Umbilical cord (tissue), 2 donors: ENCODE measurements around the gene MTG1. TPM values are rescaled to one million over a fixed set of nuclear protein-coding genes. Genes with fewer than 3 reads are reported as not detected.
"Not testable (repeated sequence)": the region's sequence is repeated elsewhere in the genome, so short reads cannot be mapped to it uniquely, and the experiment has no call there.

Experiments used
- DNase-seq: peaks from one replicate; pipeline ENCODE4 v3.0.0-alpha.2; 2015; ENCODE audit warnings: low spot score
- total RNA-seq: library from RNA; depleted of rRNA; stranded (reverse); fragments of >200 nt; gene quantifications from one replicate; pipeline ENCODE4 v1.2.3, GENCODE V29; 2014; ENCODE audit warnings: low replicate concordance; ENCODE audit not compliant: insufficient read depth

MTG1 gene
- total RNA-seq, 1 donor from 2014 or later, result 40.4 TPM

DNA sequence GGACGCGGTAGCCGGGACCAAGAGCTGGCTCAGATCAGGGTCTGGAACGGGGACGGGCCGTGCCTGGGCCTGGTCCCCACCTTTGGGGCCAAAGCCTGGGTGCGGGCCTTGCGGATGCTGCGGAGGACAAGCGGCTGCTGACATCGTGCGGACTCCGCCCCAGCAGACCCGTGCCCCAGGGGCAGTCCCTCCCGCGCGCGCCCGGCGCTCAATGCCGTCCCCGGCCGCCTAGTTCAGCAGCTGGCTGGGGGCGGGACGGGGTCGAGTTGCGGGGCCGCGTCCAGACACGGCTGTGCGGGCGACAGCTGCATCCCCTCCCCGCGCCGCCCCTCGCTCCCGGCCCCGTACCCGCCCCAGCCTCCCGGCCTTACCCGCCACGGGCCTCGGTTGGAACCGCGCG lies 30.1 kb downstream of the MTG1 start:
- DNase-seq, result not testable (repeated sequence)

DNA sequence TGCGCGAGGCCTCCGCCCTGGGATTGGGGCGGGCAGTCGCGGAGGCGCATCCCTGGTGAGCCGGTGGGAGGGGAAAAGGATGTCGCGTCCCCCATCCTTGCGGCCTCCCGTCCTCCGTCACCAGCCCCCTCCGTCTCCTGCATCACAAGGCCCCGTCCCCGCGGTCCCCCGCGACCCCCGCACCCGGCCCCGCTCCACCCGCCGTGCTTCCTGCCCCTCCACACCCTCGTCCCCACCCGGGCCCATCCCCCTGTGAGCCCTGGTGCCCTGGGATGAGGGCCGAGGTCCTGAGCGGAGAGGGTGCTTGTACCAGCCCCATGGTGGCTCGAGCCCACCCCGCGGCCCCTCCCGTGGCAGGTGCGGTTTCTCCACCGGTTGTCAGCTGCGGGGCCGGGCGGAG lies 30.6 kb downstream of the MTG1 start, which contains the start of gene SPRN:
Gene SPRN (minus strand): TSS at position 25 of the 400 bp plus-strand sequence. CDS start 944 bp downstream, outside the sequence.
- not testable (repeated sequence) for DNase-seq

DNA sequence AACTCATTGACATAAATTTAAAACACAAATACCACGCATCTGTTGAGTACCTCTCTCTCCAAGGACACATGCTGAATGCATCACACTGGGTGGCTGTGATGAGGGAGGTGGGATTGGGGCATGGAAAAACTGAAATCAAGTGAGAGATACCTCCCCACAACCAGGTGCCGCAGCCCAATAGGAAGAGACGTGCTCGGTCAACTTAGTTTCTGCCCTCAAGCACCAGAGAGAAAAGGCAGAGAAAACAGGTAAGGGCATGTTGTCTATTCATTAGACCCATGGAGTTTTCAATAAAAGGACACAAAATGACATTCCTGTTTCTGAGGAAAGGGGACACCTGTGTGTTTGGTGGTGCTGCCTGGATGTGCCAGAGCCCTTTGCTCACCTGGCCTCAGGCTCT lies 35.6 kb downstream of the MTG1 start:
- not testable (repeated sequence) for DNase-seq

DNA sequence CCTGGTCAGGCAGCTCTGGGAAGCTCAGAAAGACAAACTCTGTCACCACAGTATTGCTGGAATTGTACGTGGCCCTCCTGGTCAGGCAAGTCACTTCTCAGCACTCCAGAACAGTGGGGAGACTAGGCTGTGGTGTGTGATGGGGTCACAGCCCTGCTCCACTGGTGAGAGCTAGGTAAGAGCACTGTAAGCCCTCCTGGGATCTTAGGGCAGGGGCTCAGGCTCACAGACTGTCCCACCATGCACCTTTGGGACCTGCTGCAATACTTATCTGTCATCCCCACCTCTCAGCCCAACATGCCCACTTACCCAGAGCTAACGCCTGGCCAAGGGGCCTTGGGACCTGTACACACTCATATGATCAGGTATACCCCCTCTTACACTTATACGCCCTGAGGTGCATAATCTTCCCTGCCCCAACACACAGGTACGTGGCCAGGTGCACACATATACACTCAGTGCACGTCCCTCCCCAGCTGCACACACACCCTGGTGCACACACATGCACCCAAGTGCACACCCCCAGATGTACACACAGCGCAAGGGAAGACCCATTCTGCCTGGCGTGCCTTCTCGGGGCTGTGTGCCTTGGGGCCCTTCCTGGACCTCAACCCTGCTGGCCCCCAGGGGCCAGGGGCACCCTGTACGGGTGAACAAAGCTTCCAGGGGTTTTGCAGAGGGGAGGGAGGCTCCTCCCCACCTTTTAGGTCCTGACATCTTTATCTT lies 38.1 kb downstream of the MTG1 start:
- DNase-seq, result not testable (repeated sequence)

DNA sequence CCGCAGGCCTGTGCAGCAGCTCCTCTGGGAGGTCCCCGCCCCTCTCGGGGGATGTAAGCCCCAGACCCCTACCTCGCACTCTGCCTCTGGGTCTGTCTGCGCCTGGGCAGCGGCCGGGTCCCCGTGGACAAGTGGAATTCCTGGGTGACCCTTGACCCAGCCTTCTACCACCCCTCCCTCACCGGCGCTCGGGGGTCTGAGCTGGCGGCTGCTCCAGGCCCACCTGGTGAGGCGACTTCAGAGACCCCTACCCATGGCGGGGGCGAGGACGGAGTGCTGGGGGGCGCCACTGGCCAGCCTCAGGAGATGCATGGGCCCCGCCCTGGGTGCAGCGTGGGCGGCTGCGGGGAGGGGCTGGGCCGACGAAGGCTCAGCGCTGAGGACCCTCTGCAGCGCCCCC lies 38.8 kb downstream of the MTG1 start:
- not testable (repeated sequence) for DNase-seq

DNA sequence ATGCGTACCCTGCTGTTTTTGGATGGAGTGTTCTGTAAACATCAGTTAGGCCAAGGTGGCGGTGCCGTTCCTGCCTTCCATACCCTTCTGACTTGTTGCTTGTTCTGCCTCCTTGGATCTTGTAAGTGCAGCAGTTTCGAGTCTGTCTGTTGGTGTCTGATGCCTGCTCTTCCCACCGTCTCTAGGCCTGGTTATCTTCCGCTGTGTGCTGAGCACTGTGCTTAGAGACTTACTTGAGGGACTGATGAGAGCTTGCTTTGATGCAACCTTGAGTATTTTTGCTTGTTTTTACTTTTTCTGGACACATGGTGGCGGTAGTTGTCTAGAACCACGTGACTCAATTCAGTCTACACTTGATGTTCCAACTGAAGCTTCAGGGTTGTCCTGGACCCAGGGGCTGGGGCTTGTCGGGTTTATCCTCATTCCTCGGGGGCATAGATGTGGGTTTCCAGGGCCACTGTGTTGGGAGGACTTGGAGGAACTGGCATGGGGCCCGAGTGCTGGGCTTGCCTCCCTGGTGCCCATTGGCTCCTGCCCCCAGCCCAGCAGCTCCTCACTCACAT lies 44.8 kb downstream of the MTG1 start:
- no peak for DNase-seq

DNA sequence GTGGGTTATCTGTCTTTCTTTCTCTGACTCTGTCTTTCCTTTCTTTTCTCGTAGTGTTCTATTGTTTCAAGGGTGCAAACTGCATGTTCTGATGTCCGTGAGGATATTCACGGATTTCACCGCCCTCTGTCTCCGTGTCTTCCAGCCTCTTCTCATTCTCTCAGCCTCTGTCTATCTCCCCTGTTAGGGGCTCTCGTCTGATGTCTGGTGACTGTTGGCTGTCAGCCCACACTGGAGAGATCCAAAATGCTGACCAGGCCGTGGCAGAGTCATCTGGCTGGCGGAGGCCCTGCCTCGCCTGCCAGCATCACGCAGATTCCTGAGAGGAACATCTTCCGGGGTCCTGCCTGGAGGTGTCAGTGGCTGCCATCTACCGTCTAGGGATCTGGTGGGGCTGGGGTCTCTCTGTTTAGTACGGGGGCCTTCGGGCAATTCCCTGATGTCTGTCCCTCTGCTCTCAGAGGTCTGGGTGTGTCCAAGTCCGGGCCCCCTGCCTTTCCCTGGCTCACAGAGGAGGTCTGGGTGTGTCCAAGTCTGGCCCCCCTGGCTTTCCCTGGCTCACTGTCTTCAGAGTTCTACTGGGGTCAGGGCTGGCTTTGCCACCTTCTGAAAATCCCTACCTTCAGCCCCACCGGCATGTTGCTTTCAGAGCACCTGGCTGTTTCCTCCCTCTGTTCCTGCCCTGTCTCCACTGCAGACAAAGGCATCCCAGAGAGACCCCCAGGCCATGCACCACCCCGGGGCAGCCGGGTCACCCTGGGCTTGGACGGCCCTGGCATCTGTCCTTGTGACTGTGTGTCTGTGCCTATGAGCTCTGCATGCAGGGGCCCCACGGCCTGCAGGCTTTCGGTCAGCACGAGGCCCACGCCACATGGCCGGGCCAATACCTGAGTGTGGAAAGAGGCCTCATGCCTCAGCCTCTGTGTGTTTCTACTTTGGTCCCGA lies 45.8 kb downstream of the MTG1 start:
- no peak for DNase-seq

DNA sequence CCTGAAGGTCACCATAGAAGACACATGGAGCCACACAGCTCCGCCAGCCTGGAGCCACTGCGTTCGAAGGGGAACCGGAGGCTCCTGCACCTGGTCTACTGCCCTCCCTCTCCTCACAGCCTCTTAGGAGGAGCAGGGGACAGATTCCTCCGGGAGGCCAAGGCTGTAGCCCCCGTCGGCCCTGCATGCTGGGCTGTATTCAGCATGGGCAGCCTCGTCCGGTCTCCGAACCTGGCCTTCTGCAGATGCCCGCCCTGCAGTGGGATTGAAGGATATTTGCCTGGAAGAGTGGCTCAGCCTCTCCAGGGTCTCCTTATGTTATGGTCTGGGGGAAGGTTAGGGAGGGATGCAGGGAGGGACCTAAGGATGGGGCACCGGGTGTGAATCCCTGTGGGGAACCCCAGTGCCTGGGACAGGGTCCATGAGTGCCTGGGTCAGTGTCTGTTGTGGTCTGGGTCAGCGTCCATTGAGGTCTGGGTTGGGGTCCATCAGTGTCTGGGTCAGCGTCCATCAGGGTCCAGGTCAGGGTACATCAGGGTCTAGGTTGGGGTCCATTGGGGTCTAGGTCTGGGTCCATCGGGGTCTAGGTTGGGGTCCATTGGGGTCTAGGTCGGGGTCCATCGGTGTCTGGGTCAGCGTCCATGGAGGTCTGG lies 46.8 kb downstream of the MTG1 start:
- DNase-seq, result no peak

DNA sequence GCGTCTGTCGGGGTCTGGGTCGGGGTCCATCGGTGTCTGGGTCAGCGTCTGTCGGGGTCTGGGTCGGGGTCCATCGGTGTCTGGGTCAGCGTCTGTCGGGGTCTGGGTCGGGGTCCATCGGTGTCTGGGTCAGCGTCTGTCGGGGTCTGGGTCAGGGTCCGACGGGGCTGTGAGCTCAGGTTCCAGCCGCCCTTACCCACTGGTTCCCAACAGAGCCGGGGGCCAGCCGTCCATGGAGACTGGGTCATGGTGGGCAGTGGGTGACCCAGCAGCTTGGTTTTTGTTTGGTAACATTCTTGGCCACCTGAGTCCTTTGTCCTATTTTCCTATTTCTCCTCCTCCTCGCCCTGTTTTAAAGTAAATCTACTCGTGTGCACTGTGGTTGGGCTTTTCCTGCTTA lies 47.4 kb downstream of the MTG1 start:
- DNase-seq, result not testable (repeated sequence)

DNA sequence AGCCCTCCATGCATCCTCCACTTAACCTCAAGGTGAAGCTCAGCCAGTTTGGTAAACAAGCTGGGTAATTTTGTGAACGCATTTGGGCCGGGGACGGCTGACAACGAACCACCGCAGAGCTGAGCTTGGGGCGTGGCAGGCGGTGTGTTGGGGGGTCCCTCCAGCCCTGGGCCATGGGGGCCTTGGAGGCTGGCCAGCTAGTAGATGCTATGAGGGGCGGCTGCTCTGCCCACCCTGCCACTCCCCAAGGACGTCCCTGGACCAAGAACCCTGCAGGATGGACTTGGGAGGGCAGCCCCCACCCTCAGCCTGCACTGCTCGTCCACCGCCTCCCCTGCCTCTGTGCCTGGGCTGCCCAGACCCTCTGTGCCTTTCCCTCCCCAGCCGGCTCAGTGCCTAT lies 47.8 kb downstream of the MTG1 start:
- DNase-seq, result no peak

DNA sequence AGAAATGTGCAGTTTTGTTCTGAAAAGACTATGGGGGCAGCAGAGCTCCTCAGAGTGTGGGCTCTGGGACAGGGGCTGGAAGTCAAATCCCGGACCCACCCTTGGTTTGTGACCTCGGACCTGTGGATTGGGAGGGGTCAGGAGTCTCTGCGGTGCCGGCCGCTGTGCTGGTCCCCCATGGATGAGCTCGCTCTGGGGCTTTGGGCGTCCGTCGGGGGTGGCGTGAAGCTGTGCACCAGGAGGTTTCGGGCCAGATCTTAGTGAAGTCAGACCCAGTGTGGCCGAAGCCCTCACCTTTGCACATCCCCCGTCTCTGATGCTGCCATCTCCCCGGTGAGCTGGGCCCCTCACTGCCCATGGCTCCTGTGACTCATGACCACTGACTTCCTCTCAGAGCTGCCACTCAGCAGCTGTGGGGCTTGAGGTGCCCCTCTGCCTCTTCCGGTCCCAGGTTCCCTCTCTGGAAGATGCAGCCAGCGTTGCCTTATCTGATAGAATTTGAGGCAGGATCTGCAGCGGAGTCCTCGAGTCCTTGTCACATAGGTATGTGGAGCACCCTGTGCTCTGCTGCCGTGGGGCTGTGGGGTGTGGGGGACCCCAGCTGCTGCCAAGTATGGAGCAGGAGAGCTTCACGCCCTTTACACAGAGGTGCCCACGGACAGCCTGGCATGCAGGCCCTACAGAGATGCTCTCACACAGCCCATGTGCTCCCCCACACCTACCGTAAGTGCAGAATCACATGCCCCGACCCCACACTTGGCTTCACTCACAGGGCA lies 48.4 kb downstream of the MTG1 start:
- no peak for DNase-seq

DNA sequence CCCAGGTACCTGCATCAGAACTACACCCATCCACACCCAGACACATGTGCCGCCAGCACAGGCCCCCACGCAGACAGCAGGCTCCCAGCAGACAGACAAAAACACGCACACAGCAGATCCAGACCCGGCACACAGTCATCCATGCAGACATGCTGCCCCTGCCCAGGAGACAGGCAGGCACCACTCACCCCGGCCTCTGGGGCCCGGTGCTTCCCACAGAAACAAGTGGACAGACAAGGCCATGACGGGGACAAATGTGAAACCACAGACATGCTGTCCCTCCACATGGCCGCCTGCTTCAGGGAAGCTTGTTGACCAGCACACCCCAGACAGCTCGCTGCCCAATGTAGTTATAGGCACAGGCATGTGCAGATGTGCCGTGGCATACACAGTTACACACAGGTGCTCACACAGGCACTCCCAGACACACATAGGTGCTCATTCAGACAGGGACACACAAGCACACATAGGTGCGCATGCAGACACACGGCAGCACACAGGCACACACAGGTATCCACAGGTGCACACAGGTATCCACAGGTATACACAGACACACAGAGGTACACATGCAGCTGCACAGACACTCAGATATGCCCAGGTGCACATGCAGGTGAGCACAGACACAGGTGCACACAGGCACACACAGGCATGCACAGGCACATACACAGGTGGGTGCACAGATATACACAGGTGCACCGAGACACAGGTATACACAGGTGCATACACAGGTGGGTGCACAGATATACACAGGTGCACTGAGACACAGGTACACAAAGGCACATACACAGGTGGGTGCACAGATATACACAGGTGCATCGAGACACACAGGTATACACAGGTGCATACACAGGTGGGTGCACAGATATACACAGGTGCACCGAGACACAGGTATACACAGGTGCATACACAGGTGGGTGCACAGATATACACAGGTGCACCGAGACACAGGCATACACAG lies 49.3 kb downstream of the MTG1 start:
- no peak for DNase-seq

DNA sequence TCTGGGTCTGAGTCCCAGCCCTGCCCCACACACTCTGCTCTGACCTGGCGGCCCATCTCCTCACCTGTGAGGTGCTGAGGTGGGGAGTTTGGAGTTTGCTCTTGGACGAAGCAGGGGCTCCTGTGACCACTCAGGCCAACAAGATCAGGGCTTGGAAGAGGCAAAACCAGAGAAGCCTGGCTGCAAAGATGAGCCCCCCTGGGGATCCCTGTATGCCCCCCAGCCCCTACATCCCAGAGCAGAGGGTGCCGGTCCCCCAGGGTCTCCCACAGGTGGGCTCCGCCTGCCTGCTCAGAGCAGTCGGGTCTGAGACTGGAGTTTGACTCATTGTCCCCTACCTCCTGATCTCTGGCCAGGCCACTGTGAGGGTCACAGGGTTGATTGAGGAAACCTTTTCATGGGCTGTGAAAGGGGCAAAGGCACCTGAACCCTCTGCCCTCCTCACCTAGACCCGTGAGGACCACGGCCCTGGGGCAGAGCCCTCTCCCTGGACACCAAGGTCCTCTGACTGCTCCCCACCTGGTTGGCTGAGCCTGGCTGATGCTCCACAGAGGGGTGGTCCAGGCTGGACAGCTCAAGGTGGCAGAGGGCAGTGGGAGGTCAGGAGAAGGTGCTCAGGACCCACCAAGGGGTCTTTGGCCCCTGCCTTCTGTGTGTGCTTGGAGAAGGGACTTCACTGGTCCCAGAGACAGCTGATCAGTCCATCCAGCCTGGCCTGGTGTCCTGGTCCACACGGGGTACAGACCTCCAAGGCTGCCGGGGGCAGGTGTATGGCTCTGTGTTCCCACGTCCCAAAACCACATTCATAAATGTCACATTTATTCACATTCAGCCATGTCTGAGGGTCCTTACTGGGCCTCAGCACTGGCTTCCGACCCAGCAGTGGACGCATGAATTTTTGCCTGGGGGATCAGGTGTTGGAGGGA lies 50.6 kb downstream of the MTG1 start:
- DNase-seq, result no peak

DNA sequence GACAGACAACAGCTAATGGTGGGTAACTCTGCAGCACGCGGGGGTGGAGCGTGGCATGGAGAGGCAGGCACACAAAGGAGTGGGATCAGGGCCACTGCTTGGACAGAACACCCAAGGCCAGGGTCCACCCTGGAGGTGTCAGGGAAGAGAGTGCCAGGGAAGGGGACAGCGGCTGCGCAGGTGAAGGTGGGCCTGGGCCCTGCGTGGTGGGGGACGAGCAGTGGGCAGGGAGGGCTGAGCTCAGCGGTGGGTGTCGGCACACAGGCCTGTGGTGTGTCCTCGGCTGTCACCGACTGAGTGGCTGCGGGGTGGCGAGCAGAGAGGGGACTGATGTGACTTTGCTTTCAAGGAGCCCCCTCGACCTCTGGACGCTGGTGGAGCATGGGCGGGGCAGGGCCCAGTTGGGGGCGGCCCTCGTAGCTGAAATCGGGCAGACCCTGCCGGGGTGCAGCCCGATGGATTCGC lies 51.3 kb downstream of the MTG1 start:
- DNase-seq, result no peak

DNA sequence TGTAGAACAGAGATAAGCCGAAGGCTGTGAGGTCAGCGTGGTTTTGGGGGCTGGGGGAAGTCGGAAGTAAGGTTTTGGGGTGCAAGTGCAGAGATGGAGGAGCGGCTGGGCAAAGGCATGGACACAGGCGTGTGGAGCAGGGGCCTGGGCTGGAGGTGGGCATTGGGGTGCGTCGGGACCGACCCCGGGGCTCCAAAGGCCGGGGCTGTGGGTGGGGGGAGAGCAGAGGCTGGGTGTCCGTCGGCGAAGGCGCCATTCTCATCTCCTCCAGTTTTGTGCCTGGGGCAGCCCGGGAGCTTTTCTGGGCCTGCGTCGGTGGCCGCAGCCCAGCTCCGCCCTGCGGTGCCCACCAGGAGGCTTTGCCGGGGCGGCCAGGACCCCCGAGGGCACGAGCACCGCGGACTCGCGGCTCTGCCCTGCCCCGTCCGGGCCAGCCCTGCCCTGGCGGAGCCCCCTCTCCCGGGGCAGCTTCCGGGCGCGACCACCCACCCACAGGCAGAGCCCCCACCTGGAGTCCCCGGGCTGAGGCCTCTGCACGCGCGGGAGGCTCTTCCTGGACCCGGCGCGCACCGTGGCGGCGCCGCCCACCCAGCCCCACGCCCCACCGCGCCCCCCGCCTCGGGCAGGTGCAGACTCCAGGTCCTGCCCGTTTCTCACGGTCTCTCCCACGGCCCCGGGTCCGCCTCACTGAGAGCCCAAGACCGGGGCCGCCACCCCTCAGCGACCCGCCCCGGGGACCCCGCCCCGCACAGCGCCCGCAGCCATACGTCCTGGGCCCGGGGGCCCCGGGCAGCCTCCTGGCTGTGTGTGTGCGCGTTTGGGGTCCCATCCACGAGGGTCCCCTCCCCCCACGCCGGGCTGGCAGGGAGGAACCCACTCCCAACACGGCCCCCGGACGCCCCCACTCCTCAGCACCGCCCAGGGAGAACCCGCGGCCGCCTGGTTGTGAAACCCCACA lies 52.1 kb downstream of the MTG1 start:
- no peak for DNase-seq

DNA sequence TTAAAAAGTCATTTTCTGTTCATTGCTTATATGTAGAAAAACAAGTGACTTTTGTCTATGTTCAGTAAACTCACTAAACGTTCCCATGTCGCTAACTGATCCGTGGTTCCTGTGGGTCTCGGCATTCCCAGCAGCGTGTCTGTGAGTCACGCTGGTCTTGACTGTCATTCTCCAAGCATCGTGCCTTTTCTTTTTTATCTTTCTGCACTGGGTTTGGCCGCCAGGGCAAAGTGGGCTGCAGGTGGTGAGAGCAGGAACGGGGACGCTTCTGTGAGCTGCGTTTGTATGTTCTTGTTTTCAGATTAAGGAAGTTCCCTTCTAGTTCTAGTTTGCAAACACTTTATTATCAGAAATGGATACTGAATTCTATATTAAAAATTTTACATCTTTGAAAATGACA lies 53.0 kb downstream of the MTG1 start:
- DNase-seq, result no peak

DNA sequence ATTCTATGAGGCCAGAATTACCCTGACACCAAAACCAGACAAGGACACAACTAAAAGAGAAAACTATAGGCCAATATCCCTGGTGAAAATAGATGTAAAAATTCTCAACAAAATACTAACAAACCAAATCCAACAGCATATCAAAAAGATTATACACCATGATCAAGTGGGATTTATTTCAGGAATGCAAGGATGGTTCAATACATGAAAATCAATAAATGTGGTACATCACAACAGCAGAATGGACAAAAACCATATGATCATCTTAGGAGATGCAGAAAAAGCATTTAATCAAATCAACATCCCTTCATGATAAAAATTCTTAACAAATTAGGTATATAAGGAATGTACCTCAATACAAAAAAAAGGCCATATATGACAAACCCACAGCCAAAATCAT lies 54.2 kb downstream of the MTG1 start:
- no peak for DNase-seq
